ENCODE results near the gene SMIM36. TPM values are rescaled to one million over a fixed set of nuclear protein-coding genes. Genes with fewer than 3 reads are reported as not detected.
"Not testable (repeated sequence)": the region's sequence is repeated elsewhere in the genome, so short reads cannot be mapped to it uniquely, and the experiment has no call there.

SMIM36 gene
- polyA plus RNA-seq, 3 donors = not detected

- H3K27ac ChIP-seq (ENCODE audit: low read depth, low read length) = no peak overlapping the region
- 77 to 84% (median 77%) methylated on average over 6 of the region's 6 CpGs for WGBS, 3 donors
These were observed 68.1 kb downstream of the SMIM36 start for GRCh38 chr17:55442953-55443683.

GRCh38 chr17:55442462-55442861 is 68.8 kb downstream of the SMIM36 start:
- H3K27ac ChIP-seq (ENCODE audit: low read depth, low read length) = no peak overlapping the region
- WGBS, 3 donors = 53 to 72% (median 59%) methylated on average over 5 of the region's 5 CpGs

- H3K27ac ChIP-seq (ENCODE audit: low read depth, low read length) = no peak overlapping the region
- WGBS, 3 donors = 54 to 66% (median 55%) methylated on average over 2 of the region's 2 CpGs
These were observed 69.7 kb downstream of the SMIM36 start for GRCh38 chr17:55441544-55441943.

GRCh38 chr17:55440391-55440790 is 70.9 kb downstream of the SMIM36 start:
- H3K27ac ChIP-seq (ENCODE audit: low read depth, low read length) = no peak overlapping the region

GRCh38 chr17:55437159-55437605 is 74.1 kb downstream of the SMIM36 start:
- WGBS, 3 donors = 15 to 49% (median 16%) methylated on average over 5 of the region's 5 CpGs
- no peak overlapping the region for H3K27ac ChIP-seq (ENCODE audit: low read depth, low read length)

More at GRCh38 chr17:55440391-55440790, 70.9 kb downstream of the SMIM36 start:
- 67 to 79% (median 78%) methylated on average over 3 of the region's 3 CpGs for WGBS, 3 donors

GRCh38 chr17:55436224-55437158 is 74.8 kb downstream of the SMIM36 start:
- 89 to 98% (median 95%) methylated on average over 4 of the region's 4 CpGs for WGBS, 3 donors
- no peak overlapping the region for H3K27ac ChIP-seq (ENCODE audit: low read depth, low read length)

- no peak overlapping the region for H3K27ac ChIP-seq (ENCODE audit: low read depth, low read length)
- 67 to 83% (median 76%) methylated on average over 4 of the region's 4 CpGs for WGBS, 3 donors
These were observed 75.8 kb downstream of the SMIM36 start for GRCh38 chr17:55435408-55435807.

GRCh38 chr17:55434721-55435120 is 76.5 kb downstream of the SMIM36 start:
- no peak overlapping the region for H3K27ac ChIP-seq (ENCODE audit: low read depth, low read length)
- 64 to 87% (median 81%) methylated on average over 1 of the region's 1 CpG for WGBS, 3 donors

GRCh38 chr17:55433629-55434422 is 77.4 kb downstream of the SMIM36 start:
- 57 to 64% (median 58%) methylated on average over 7 of the region's 7 CpGs for WGBS, 3 donors
- H3K27ac ChIP-seq (ENCODE audit: low read depth, low read length) = no peak overlapping the region

- no peak overlapping the region for H3K27ac ChIP-seq (ENCODE audit: low read depth, low read length)
- WGBS, 3 donors = 27 to 76% (median 74%) methylated on average over 7 of the region's 7 CpGs
These were observed 78.1 kb downstream of the SMIM36 start for GRCh38 chr17:55433029-55433628.

GRCh38 chr17:55432358-55433028 is 78.8 kb downstream of the SMIM36 start:
- H3K27ac ChIP-seq (ENCODE audit: low read depth, low read length) = no peak overlapping the region
- WGBS, 3 donors = 73 to 90% (median 79%) methylated on average over 4 of the region's 4 CpGs

- H3K27ac ChIP-seq (ENCODE audit: low read depth, low read length) = not testable (repeated sequence)
- WGBS, 3 donors = no CpG with 5 or more reads among the region's 1 CpG
These were observed 79.3 kb downstream of the SMIM36 start for GRCh38 chr17:55431914-55432313.

GRCh38 chr17:55430541-55431288 is 80.5 kb downstream of the SMIM36 start:
- no peak overlapping the region for H3K27ac ChIP-seq (ENCODE audit: low read depth, low read length)
- 47 to 63% (median 61%) methylated on average over 4 of the region's 4 CpGs for WGBS, 3 donors

- H3K27ac ChIP-seq (ENCODE audit: low read depth, low read length) = no peak overlapping the region
- 83 to 98% (median 96%) methylated on average over 2 of the region's 2 CpGs for WGBS, 3 donors
These were observed 83.7 kb downstream of the SMIM36 start for GRCh38 chr17:55427587-55427882.

GRCh38 chr17:55426851-55427586 is 84.2 kb downstream of the SMIM36 start:
- no peak overlapping the region for H3K27ac ChIP-seq (ENCODE audit: low read depth, low read length)
- 31 to 50% (median 33%) methylated on average over 2 of the region's 2 CpGs for WGBS, 3 donors

GRCh38 chr17:55424893-55425540 is 86.2 kb downstream of the SMIM36 start:
- 37 to 69% (median 62%) methylated on average over 4 of the region's 4 CpGs for WGBS, 3 donors
- no peak overlapping the region for H3K27ac ChIP-seq (ENCODE audit: low read depth, low read length)
